ENCODE data around the gene LTA. TPM values are rescaled to one million over a fixed set of nuclear protein-coding genes. Genes with fewer than 3 reads are reported as not detected.

The LTA gene
- total and polyA plus RNA-seq, 2 experiments from 2014 or later: not detected

- Histone ChIP-seq H3K9ac (no peak within 1 kb of the TSS), H2AFZ (no peak within 1 kb of the TSS), H3K4me1 (ENCODE audit: insufficient read depth) (peaks cover 18% of the 10 kb centered on the region), H4K20me1 (ENCODE audit: insufficient read depth) (no peaks in the 10 kb centered on the region; the same call in 1 of the 2 replicates), H3F3A (ENCODE audit: insufficient read depth) (peaks cover 63% of the 10 kb centered on the region), H3K36me3 (ENCODE audit: low read depth) (peaks cover 41% of the 10 kb centered on the region), H3K9me2 (ENCODE audit: insufficient read depth) (no peaks in the 10 kb centered on the region), H3K27ac (0 out of 2 replicates have a peak within 1 kb of the TSS, but pooled peaks have one; percentile 11), H3K79me2 (ENCODE audit: insufficient read depth) (peaks cover 15% of the 10 kb centered on the region), H3K4me2 (ENCODE audit: unreplicated experiment) (no peak within 1 kb of the TSS), H3K4me3 (no peak within 1 kb of the TSS), H3K27me3 (replicated peaks; ENCODE audit: insufficient read depth) (no peaks in the 10 kb centered on the region), H3K9me3 (ENCODE audit: low read depth) (no peaks in the 10 kb centered on the region)
- no peak for TF ChIP-seq EZH2phosphoT487 (IDR thresholded peaks at IDR 0.05; ENCODE audit: insufficient read depth, low read depth)
- no peak for TF ChIP-seq EZH2 (IDR thresholded peaks at IDR 0.05; ENCODE audit: insufficient read depth, poor library complexity, severe bottlenecking)
- in situ Hi-C loops (cut with MboI): no loop called here
- WGBS, 2 experiments (ENCODE audit: low coverage in 1 of 2, low lambda C conversion rate in 2 of 2, missing lambda C conversion rate in 2 of 2): 61 to 80% methylated on average over 3 to 7 of the region's 7 CpGs
- DNase-seq: no peak
Observed at GRCh38 chr6:31528821-31529328, 43.2 kb upstream of the LTA start, which contains the start of gene MCCD1. TSS of gene MCCD1 (plus strand) at chr6:31528962. CDS start at chr6:31529015, 53 bp downstream.

GRCh38 chr6:31529329-31530150 is 42.5 kb upstream of the LTA start:
- 47 to 50% methylated on average over 12 of the region's 12 CpGs for WGBS, 2 experiments (ENCODE audit: low coverage in 1 of 2, low lambda C conversion rate in 2 of 2, missing lambda C conversion rate in 2 of 2)
- Histone ChIP-seq H3K9me3 (ENCODE audit: low read depth) (no peaks in the 10 kb centered on the region), H3K36me3 (ENCODE audit: low read depth) (peaks cover 47% of the 10 kb centered on the region)

GRCh38 chr6:31530659-31531058 is 41.4 kb upstream of the LTA start:
- no peak for DNase-seq
- no peaks in the 10 kb centered on the region for H3K27me3 ChIP-seq (replicated peaks; ENCODE audit: insufficient read depth)
- H3K36me3 ChIP-seq (ENCODE audit: low read depth): peaks cover 58% of the 10 kb centered on the region
- peaks cover under 1% of the 10 kb centered on the region; the same call in 1 of the 2 replicates for H4K20me1 ChIP-seq (ENCODE audit: insufficient read depth)
- in situ Hi-C loops (cut with MboI): no loop called here
- no peaks in the 10 kb centered on the region for H3K9me2 ChIP-seq (ENCODE audit: insufficient read depth)
- 66 to 71% methylated on average over 6 of the region's 6 CpGs for WGBS, 2 experiments (ENCODE audit: low coverage in 1 of 2, low lambda C conversion rate in 2 of 2, missing lambda C conversion rate in 2 of 2)
- H3K4me2 ChIP-seq (ENCODE audit: unreplicated experiment): no peak overlapping the region
- no peak for TF ChIP-seq EZH2phosphoT487 (IDR thresholded peaks at IDR 0.05; ENCODE audit: insufficient read depth, low read depth)
- peaks cover 76% of the 10 kb centered on the region for H3F3A ChIP-seq (ENCODE audit: insufficient read depth)
- H3K4me3 ChIP-seq: no peak overlapping the region
- no peak overlapping the region for H2AFZ ChIP-seq
- H3K9ac ChIP-seq: no peak overlapping the region
- H3K4me1 ChIP-seq (ENCODE audit: insufficient read depth): peaks cover 15% of the 10 kb centered on the region
- H3K27ac ChIP-seq: no peak overlapping the region
- H3K9me3 ChIP-seq (ENCODE audit: low read depth): no peaks in the 10 kb centered on the region
- peaks cover 33% of the 10 kb centered on the region for H3K79me2 ChIP-seq (ENCODE audit: insufficient read depth)

More at GRCh38 chr6:31529329-31530150, 42.5 kb upstream of the LTA start:
- H2AFZ ChIP-seq: no peak overlapping the region
- no peaks in the 10 kb centered on the region; the same call in 1 of the 2 replicates for H4K20me1 ChIP-seq (ENCODE audit: insufficient read depth)
- 0 out of 2 replicates have a peak overlapping the region, but pooled peaks have one; percentile 11 for H3K27ac ChIP-seq
- no peaks in the 10 kb centered on the region for H3K9me2 ChIP-seq (ENCODE audit: insufficient read depth)
- TF ChIP-seq EZH2 (IDR thresholded peaks at IDR 0.05; ENCODE audit: insufficient read depth, poor library complexity, severe bottlenecking) (no peak), EZH2phosphoT487 (IDR thresholded peaks at IDR 0.05; ENCODE audit: insufficient read depth, low read depth) (no peak)
- no peak for DNase-seq
- H3K4me1 ChIP-seq (ENCODE audit: insufficient read depth): peaks cover 18% of the 10 kb centered on the region
- in situ Hi-C loops (cut with MboI): no loop called here
- H3K4me3 ChIP-seq: no peak overlapping the region
- no peak overlapping the region for H3K9ac ChIP-seq
- no peak overlapping the region for H3K4me2 ChIP-seq (ENCODE audit: unreplicated experiment)
- H3K27me3 ChIP-seq (replicated peaks; ENCODE audit: insufficient read depth): no peaks in the 10 kb centered on the region
- H3F3A ChIP-seq (ENCODE audit: insufficient read depth): peaks cover 70% of the 10 kb centered on the region
- peaks cover 22% of the 10 kb centered on the region for H3K79me2 ChIP-seq (ENCODE audit: insufficient read depth)

GRCh38 chr6:31531162-31531561 is 40.9 kb upstream of the LTA start:
- Histone ChIP-seq H3K9me2 (ENCODE audit: insufficient read depth) (no peaks in the 10 kb centered on the region), H2AFZ (no peak overlapping the region), H3K4me1 (ENCODE audit: insufficient read depth) (peaks cover 10% of the 10 kb centered on the region), H3F3A (ENCODE audit: insufficient read depth) (peaks cover 76% of the 10 kb centered on the region), H3K27me3 (replicated peaks; ENCODE audit: insufficient read depth) (no peaks in the 10 kb centered on the region), H3K4me2 (ENCODE audit: unreplicated experiment) (no peak overlapping the region), H3K36me3 (ENCODE audit: low read depth) (peaks cover 63% of the 10 kb centered on the region), H3K4me3 (no peak overlapping the region), H3K9ac (no peak overlapping the region), H4K20me1 (ENCODE audit: insufficient read depth) (peaks cover 5% of the 10 kb centered on the region; the same call in 1 of the 2 replicates), H3K79me2 (ENCODE audit: insufficient read depth) (peaks cover 38% of the 10 kb centered on the region), H3K9me3 (ENCODE audit: low read depth) (no peaks in the 10 kb centered on the region), H3K27ac (no peak overlapping the region)
- in situ Hi-C loops (cut with MboI): no loop called here
- TF ChIP-seq EZH2phosphoT487 (IDR thresholded peaks at IDR 0.05; ENCODE audit: insufficient read depth, low read depth) (no peak), EZH2 (IDR thresholded peaks at IDR 0.05; ENCODE audit: insufficient read depth, poor library complexity, severe bottlenecking) (no peak)
- 95 to 100% methylated on average over 7 of the region's 7 CpGs for WGBS, 2 experiments (ENCODE audit: low coverage in 1 of 2, low lambda C conversion rate in 2 of 2, missing lambda C conversion rate in 2 of 2)
- DNase-seq: no peak

Measured in GM23248 (cell line).